SJSA1 (cell line): ENCODE results near the gene IGF2BP1. TPM values are rescaled to one million over a fixed set of nuclear protein-coding genes. Genes with fewer than 3 reads are reported as not detected.

Experiments
- DNase-seq, 2 experiments: peaks; one replicate each; pipeline ENCODE4 v3.0.0-alpha.2; 2015 to 2020; ENCODE audit warnings: low spot score in 2 of 2, low read depth in 1 of 2
- H3K27ac ChIP-seq: fragments of 250-450 bp; sonication (Bioruptor Pico); 2 replicates; pipeline ENCODE4 v1.5.1; 2020; ENCODE audit warnings: mild to moderate bottlenecking, moderate library complexity
- H3K27me3 ChIP-seq: fragments of 250-450 bp; sonication (Bioruptor Pico); replicated peaks from 2 replicates; pipeline ENCODE4 v1.5.1; 2020; ENCODE audit warnings: mild to moderate bottlenecking, moderate library complexity
- H3K36me3 ChIP-seq: fragments of 250-450 bp; sonication (Bioruptor Pico); 2 replicates; pipeline ENCODE4 v1.5.1; 2020; ENCODE audit warnings: mild to moderate bottlenecking
- H3K4me1 ChIP-seq: fragments of 250-450 bp; sonication (Bioruptor Pico); replicated peaks from 2 replicates; pipeline ENCODE4 v1.6.1; 2021; ENCODE audit warnings: mild to moderate bottlenecking
- H3K4me3 ChIP-seq: fragments of 250-450 bp; sonication (Bioruptor Pico); 2 replicates; pipeline ENCODE4 v1.5.1; 2020; ENCODE audit warnings: mild to moderate bottlenecking
- H3K9me3 ChIP-seq: fragments of 250-450 bp; sonication (Bioruptor Pico); replicated peaks from 2 replicates; pipeline ENCODE4 v1.5.1; 2020; ENCODE audit warnings: mild to moderate bottlenecking
- total RNA-seq: library from RNA; depleted of rRNA; stranded (reverse); fragments of >200 nt; shearing (Covaris generic); gene quantifications from 2 replicates; pipeline ENCODE4 v1.2.3, GENCODE V29; 2014; rRNA removed

The IGF2BP1 gene
- 5.0 and 8.7 TPM in 2 replicates for total RNA-seq

DNA sequence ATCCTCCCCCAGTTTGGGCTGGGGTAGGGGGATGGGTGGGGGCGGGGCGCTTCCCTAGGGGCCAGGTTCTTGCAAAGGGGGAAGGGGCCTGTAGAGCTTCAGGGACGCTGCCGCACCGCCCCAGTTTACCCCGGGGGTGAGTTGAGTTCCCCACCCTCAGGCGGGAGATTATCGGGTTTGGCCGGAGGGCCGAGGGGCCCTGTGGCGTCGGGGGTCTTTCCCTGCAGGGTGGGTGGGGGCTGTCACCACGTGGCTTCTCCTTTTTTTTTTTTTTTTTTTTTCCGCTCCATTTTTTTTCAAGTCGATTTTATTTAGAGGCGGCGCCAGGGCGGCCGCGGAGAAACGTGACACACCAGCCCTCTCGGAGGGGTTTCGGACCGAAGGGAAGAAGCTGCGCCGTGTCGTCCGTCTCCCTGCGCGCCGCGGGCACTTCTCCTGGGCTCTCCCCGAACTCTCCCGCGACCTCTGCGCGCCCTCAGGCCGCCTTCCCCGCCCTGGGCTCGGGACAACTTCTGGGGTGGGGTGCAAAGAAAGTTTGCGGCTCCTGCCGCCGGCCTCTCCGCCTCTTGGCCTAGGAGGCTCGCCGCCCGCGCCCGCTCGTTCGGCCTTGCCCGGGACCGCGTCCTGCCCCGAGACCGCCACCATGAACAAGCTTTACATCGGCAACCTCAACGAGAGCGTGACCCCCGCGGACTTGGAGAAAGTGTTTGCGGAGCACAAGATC is at the start of gene IGF2BP1:
Gene IGF2BP1, plus strand, starts transcription at position 283 of the 724 bp plus-strand sequence. Its CDS starts 361 bp downstream, at position 644.
- Histone ChIP-seq H3K27me3 (peaks cover 57% of the 10 kb centered on the region), H3K4me3 (peak within 1 kb of the TSS; percentile 57), H3K36me3 (peaks cover 9% of the 10 kb centered on the region; the same call in 1 of the 2 replicates), H3K4me1 (peaks cover 39% of the 10 kb centered on the region), H3K27ac (peak within 1 kb of the TSS; percentile 65), H3K9me3 (no peaks in the 10 kb centered on the region)
- DNase-seq: peak; percentile 70 to 81

DNA sequence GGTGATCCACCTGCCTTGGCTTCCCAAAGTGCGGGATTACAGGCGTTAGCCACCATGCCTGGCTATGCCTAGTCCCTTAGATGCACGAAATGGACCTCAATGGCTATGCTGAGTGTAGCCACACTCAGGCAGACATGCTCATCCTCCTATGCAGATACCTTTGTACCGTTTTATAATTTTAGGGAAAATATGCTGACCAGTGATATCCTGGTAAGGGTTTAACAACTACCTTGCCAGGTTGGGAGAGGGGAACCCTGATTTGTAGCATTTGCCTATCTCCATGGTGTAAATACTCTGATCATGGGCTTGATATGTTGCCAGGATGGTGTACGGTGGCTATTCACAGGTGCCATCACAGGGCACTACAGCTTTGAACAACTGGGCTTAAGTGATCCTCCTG is 45.6 kb upstream of the IGF2BP1 start:
- Histone ChIP-seq H3K27me3 (no peaks in the 10 kb centered on the region), H3K27ac (no peak overlapping the region), H3K4me1 (peaks cover 15% of the 10 kb centered on the region), H3K9me3 (no peaks in the 10 kb centered on the region), H3K36me3 (no peaks in the 10 kb centered on the region), H3K4me3 (no peak overlapping the region)
- DNase-seq: no peak

DNA sequence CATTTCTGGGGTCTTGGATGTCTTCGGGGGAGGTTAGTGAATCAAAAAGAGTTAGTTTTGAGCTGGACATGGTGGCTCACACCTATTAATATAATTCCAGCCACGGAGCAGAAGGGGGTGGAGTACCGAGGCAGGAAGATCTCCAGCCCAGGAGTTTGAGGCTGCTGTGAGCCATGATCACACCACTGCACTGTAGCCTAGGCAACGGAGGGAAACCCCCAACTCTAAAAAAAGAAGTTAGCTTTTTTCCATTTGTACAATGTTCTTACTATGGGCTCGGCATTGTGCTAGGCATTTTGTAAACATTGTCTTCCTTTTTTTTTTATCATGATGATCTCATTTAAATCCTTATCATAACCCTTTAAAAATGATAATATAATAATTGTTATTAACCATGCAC is 44.3 kb upstream of the IGF2BP1 start:
- H3K27ac ChIP-seq: no peak overlapping the region
- no peaks in the 10 kb centered on the region for H3K27me3 ChIP-seq
- peaks cover 15% of the 10 kb centered on the region for H3K4me1 ChIP-seq
- H3K9me3 ChIP-seq: no peaks in the 10 kb centered on the region
- DNase-seq: no peak
- no peaks in the 10 kb centered on the region for H3K36me3 ChIP-seq
- H3K4me3 ChIP-seq: no peak overlapping the region

DNA sequence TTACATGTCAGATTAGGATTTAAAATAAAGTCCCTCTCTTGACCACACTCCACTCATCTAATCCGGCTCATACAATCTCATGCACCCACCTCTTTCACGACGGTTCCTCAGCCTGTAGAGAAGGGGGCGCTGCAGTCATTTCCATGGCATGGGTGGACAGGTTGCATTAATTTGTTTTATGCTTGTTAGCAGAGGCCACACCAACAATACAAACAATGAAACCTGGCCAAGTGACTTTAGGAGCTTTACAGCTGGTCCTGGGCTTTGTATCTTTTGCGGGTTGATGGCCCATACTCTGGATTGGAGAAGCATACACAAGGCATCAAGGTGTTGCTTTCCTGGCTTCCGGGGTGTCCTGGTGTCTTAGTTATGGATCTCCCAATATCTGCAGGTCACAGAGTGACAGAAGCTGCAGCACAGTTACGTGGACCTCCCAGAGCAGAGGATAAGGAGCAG is 42.9 kb upstream of the IGF2BP1 start:
- DNase-seq: peak in 1 of 2 experiments; percentile 37
- no peak overlapping the region for H3K27ac ChIP-seq
- H3K9me3 ChIP-seq: no peaks in the 10 kb centered on the region
- no peaks in the 10 kb centered on the region for H3K27me3 ChIP-seq
- H3K4me1 ChIP-seq: peaks cover 15% of the 10 kb centered on the region
- H3K36me3 ChIP-seq: no peaks in the 10 kb centered on the region
- H3K4me3 ChIP-seq: no peak overlapping the region

DNA sequence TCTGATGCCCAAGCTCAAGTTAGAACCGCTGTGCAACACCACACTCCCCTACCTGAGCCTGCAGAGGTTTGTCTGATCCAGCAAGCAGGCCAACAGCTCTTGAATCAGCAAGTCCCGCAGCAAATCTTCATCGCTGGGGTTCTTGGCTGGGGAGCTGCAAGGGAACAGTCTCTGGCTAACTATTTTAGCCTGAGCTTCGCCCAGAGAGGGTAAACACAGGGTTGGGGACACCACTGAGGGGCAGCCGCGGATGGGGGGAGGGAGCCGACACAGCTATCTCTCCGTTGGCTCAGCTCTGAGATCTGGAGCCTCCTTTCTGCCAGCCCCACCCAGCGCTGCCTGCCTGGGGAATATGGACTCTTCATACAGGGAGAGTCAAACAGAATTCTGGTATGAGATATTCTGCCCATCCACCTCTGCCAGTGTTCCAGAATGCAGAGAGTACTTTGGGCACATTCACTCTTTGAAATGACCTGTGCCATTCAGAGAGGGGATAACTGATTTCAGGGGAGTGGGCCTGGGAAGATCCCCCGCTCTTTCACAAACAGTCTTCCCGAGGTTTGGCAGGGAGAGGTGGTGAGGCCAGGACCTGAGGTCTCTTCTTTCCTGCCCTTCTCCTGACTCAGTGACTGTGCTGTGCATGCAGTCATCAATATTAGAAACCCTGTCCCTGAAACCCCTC is 36.2 kb upstream of the IGF2BP1 start:
- Histone ChIP-seq H3K9me3 (no peaks in the 10 kb centered on the region), H3K27me3 (no peaks in the 10 kb centered on the region), H3K27ac (no peak overlapping the region), H3K4me3 (no peak overlapping the region), H3K4me1 (peaks cover 17% of the 10 kb centered on the region), H3K36me3 (no peaks in the 10 kb centered on the region)
- no peak for DNase-seq

DNA sequence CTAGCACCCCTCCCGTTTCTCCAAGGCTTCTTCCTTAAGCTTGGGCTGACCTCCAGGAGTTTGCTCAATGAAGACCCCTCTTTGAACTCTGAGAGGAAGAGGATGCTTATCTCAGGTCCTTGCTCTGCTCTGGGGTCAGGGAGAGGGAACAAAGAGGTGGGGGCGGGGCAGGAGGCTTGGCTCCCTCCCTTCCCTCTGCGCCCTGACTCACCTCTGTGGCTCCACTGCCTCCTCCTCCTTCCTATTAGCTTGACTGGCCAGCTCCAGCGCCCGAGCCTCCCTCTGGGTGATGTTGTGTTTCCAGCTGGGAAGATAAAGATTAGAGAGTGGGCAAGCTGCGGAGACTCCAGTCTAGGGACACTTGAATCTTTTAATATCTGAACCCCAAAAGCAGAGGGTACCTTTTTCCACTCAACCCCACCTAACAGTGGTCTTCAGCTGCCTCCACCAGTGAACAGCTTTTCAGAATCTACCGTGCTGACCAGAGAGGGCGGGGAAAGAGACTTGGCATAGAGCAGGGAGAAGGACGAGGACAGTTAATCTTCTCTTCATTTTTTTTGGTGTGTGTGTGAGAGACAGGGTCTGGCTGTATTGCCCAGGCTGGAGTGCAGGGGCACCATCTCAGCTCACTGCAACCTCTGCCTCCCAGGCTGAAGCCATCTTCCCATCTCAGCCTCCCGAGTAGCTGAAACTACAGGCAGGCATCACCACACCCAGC is 35.5 kb upstream of the IGF2BP1 start:
- peak; percentile 60 to 76 for DNase-seq
- Histone ChIP-seq H3K36me3 (no peaks in the 10 kb centered on the region), H3K4me1 (peaks cover 17% of the 10 kb centered on the region), H3K4me3 (no peak overlapping the region), H3K9me3 (no peaks in the 10 kb centered on the region; the same call in 1 of the 2 replicates), H3K27ac (no peak overlapping the region), H3K27me3 (no peaks in the 10 kb centered on the region)

DNA sequence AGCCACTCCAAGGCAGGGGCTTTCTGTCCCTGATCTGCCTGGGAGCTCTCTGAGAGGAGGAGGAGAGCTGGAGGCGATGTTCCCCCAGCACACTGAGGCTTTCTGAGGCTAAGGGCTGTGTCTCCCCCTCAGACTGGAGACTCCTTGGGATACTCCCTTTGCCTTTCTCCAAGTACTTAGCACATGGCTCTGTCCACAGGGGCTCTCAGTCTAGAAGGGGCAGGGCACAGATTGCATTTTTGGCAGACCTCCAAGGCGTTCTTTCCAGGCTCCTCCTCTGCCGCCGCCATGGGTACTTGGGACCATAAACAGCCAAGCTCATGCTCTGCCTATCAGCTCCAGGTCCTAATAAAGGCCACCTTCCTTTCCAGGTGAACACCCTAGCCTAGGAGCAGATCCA is 27.0 kb upstream of the IGF2BP1 start:
- H3K4me1 ChIP-seq: peaks cover 40% of the 10 kb centered on the region
- no peaks in the 10 kb centered on the region for H3K27me3 ChIP-seq
- DNase-seq: no peak
- H3K36me3 ChIP-seq: no peaks in the 10 kb centered on the region
- H3K27ac ChIP-seq: no peak overlapping the region
- H3K9me3 ChIP-seq: no peaks in the 10 kb centered on the region; the same call in 1 of the 2 replicates
- H3K4me3 ChIP-seq: no peak overlapping the region

DNA sequence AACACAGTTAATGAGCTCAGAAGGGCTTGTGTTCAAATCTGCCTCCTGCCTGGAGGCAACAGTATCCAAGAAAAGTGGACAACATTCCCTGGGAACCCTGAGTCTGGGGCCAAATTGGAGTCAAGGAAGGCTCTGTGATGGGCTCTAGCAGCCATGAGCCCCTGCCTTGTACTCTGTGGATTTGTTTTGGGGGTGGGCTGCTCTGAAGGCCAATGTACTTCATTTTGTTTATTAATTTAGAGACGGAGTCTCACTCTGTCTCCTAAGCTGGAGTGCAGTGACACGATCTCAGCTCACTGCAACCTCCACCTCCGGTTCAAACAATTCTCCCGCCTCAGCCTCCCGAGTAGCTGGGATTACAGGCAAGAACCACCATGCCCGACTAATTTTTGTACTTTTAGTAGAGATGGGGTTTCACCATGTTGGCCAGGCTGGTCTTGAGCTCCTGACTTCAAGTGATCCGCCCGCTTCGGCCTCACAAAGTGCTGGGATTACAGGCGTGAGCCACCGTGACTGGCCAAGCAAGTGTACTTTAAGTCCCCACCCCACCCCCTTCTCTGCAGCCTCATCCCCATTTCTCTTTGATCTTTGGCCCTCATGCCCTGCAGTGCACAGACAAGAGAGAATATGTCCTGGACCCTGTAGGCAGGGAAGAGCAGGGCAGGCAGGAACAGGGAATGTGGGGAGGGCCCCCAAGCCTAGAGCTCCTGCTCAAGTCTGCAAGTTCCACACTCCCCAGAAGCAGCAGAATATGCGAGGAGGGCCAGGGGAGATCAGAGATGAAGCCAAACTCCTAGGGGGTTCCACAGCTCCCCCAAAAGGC is 26.1 kb upstream of the IGF2BP1 start:
- H3K27me3 ChIP-seq: no peaks in the 10 kb centered on the region
- no peaks in the 10 kb centered on the region; the same call in 1 of the 2 replicates for H3K9me3 ChIP-seq
- H3K4me3 ChIP-seq: no peak overlapping the region
- DNase-seq: no peak
- H3K36me3 ChIP-seq: no peaks in the 10 kb centered on the region
- peaks cover 40% of the 10 kb centered on the region for H3K4me1 ChIP-seq
- peak overlapping the region; percentile 91 for H3K27ac ChIP-seq

DNA sequence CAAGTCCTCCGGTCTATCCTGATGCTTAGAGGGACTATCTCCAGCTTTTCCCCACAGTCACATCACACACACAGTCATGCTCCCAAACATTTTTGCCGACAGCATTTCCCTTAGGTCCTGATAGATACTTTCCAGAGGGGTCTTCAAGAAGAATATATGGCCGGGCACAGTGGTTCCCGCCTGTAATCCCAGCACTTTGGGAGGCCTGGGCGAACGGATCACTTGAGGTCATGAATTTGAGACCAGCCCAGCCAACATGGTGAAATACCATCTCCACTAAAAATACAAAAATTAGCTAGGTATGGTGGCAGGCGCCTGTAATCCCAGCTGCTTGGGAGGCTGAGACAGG is 24.5 kb upstream of the IGF2BP1 start:
- no peaks in the 10 kb centered on the region for H3K27me3 ChIP-seq
- peak overlapping the region; percentile 91 for H3K27ac ChIP-seq
- peaks cover 40% of the 10 kb centered on the region for H3K4me1 ChIP-seq
- H3K9me3 ChIP-seq: no peaks in the 10 kb centered on the region
- no peak for DNase-seq
- H3K36me3 ChIP-seq: no peaks in the 10 kb centered on the region
- H3K4me3 ChIP-seq: no peak overlapping the region

DNA sequence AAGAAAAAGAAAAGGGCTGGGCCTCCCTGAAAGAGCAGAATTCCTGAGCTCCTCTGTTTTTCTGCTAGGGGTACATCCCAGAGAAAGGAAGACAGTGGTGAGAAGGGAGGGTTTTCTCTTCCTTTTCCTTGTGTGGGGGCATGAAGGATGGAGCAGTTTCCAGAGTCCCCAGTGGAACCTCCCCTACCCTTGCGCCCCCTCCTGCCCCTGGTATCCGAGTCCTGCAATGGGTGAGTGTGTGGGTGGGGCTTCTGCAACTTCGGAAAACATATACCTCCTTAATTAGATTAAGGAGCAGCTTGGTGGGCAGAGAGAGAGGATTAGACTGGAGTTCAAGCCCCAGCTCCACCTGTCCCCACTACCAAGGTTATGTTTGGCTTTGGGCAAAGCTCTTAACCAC is 23.4 kb upstream of the IGF2BP1 start:
- DNase-seq: no peak
- Histone ChIP-seq H3K27me3 (no peaks in the 10 kb centered on the region), H3K4me3 (no peak overlapping the region), H3K9me3 (no peaks in the 10 kb centered on the region), H3K4me1 (peaks cover 40% of the 10 kb centered on the region), H3K27ac (no peak overlapping the region), H3K36me3 (no peaks in the 10 kb centered on the region)

DNA sequence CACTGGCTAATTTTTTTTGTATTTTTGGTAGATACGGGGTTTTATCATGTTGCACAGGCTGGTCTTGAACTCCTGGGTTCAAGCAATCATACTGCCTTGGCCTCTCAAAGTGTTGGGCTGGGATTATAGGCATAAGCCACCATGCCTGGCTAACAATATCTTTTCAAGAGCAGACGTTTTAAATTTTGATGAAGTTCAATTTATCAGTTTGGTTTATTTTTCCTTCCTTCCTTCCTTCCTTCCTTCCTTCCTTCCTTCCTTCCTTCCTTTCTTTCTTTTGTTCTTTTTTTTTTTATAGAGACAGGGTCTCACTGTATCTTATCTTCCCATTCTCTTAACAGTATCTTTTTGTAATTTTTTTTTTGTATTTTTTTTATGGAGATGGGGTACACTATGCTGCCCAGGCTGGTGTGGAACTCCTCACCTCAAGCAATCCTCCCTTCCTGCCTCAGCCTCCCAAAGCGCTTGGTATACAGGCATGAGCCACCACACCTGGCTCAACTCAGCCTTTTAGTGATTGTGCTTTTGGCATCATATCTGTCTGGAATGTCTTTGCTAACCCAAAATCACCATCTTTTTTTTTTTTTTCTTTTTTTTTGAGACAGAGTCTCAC is 15.2 kb upstream of the IGF2BP1 start:
- no peak overlapping the region for H3K27ac ChIP-seq
- 0 out of 2 replicates have a peak, but pooled peaks cover 4% of the 10 kb centered on the region for H3K9me3 ChIP-seq
- peak in 1 of 2 experiments; percentile 9 for DNase-seq
- H3K4me3 ChIP-seq: no peak overlapping the region
- no peaks in the 10 kb centered on the region for H3K4me1 ChIP-seq
- H3K27me3 ChIP-seq: peaks cover 36% of the 10 kb centered on the region
- H3K36me3 ChIP-seq: no peaks in the 10 kb centered on the region

DNA sequence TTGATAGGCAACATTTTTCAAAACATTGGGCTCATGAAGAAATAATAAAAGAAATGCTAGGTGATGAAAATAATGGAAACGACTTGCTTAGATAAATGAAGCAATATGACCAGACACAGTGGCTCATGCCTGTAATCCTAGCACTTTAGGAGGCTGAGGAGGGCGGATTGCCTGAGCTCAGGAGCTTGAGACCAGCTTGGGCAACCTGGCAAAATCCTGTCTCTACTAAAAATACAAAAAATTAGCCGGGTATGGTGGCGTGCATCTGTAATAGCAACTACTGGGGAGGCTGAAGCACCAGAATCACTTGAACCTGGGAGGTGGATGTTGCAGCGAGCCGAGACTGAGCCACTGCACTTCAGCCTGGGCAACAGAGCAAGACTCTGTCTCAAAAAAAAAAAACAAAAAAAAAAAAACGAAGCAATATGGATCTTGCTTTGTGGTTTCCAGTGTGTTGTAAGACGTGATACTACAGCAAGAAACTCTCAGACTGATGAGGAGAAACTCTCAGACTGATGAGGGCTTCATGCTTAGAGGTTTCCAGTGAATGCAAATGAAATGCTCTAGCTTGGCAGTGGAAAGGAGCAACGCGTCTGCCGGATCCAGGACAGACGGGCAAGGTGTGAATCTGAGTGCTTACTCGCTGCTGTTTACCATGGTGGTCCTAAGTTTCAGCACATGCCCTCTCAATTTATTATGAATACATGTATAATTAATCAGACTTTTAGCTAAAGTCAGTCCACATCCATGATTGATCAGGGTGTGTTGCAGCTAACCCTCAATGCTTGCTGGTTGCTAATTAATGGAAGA is 11.5 kb upstream of the IGF2BP1 start:
- no peak overlapping the region for H3K27ac ChIP-seq
- H3K4me3 ChIP-seq: no peak overlapping the region
- H3K9me3 ChIP-seq: 0 out of 2 replicates have a peak, but pooled peaks cover 4% of the 10 kb centered on the region
- H3K27me3 ChIP-seq: peaks cover 70% of the 10 kb centered on the region
- no peaks in the 10 kb centered on the region for H3K36me3 ChIP-seq
- H3K4me1 ChIP-seq: no peaks in the 10 kb centered on the region
- peak in 1 of 2 experiments; percentile 21 for DNase-seq
